HG02981 (cell line): ENCODE results near the gene DNAJC12.
"Not testable (repeated sequence)": the region's sequence is repeated elsewhere in the genome, so short reads cannot be mapped to it uniquely, and the experiment has no call there.

Source experiments
- ATAC-seq: cut with Tn5 transposase; IDR thresholded peaks from one replicate; pipeline ENCODE4 v1.9.1; 2021; ENCODE audit warnings: mild to moderate bottlenecking, moderate library complexity; ENCODE audit not compliant: unreplicated experiment

DNAJC12 gene

DNA sequence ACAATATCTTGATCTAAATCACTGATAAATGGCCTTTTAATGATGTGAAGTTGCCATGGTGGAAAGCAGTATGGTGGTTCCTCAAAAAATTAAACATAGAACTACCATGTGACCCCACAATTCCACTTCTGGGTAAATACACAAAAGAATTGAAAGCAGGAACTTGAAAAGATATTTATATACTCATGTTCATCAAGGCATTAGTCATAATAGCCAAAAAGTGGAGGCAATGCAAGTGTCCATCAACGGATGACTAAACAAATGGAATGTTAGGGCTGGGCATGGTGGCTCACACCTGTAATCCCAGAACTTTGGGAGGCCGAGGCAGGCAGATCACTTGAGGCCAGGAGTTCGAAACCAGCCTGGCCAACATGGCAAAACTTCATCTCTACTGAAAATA lies 2.0 kb upstream of the DNAJC12 start:
- no peak for ATAC-seq

GRCh38 chr10:67839511-67839910 lies 1.5 kb upstream of the DNAJC12 start:
- not testable (repeated sequence) for ATAC-seq

GRCh38 chr10:67836972-67837371 lies 1.0 kb downstream of the DNAJC12 start:
- no peak for ATAC-seq

GRCh38 chr10:67836488-67836887 lies 1.5 kb downstream of the DNAJC12 start:
- no peak for ATAC-seq

GRCh38 chr10:67835541-67836394 lies 2.2 kb downstream of the DNAJC12 start:
- ATAC-seq: not testable (repeated sequence)

GRCh38 chr10:67834375-67834774 lies 3.6 kb downstream of the DNAJC12 start:
- ATAC-seq: no peak

DNA sequence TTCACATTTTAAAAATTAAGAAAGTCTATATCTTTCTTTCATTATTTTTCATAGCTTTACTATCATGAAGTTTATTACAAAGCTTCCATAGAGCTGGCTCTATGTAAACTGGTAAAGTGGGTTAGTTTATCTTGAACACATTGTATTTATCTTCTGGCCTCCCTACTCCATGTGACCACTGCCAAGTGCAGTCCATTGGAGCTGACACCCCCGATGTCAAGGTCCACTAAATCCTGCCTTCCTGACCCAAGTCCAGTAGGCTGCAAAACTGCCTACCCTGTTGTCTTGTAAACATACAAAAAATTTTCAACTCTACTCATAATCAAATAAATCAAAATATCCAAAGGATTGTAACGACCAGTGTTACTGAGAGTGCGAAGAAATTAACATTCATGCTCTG lies 10.2 kb downstream of the DNAJC12 start:
- ATAC-seq: no peak

- ATAC-seq: peak; percentile 60
Observed at GRCh38 chr10:67819768-67820204, 18.2 kb downstream of the DNAJC12 start.

- peak; percentile 74 for ATAC-seq
Observed at GRCh38 chr10:67818323-67818722, 19.7 kb downstream of the DNAJC12 start.

GRCh38 chr10:67816719-67817118 lies 21.3 kb downstream of the DNAJC12 start:
- ATAC-seq: no peak

DNA sequence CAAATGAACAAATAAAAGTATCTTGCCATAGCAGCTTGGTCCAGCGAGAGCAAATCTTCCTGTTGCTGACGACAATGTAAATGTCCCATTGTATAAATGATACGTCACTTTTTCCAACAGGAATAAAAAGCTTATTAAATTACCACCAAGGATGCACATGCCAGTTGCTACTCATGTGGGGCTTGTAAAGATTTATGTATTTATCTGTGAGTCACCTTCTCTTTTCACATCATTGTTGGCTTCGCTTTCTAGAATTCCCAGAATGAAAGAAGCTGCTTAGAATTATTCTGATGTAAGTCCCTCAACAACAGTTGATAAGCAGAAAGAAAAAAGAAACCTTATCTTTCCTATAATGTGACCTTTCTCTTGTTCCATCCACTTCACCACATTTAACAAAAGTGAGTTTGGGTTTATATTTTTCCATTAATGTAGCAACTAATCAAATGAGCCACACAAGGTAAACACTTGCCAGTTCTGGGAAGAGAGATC lies 22.4 kb downstream of the DNAJC12 start:
- ATAC-seq: no peak

DNA sequence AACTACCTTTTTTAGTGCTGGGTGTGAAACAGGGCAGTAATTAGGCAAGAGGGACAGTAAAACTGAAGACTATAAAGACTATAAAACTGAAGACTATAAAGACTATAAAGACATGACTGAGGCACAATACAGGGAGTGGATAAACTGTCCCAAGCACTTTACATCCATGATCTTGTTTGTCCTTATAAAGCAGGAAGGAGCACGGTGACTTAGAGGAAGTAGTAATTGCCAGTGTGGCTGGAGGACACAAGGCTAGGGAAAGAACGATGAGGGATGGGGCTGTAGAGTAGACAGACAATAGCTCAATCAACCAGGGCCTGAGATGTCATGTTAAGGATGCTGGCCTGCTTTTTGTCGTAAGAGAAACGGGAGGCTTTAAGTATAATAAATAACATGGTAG lies 26.0 kb downstream of the DNAJC12 start:
- ATAC-seq: no peak

GRCh38 chr10:67809107-67809506 lies 28.9 kb downstream of the DNAJC12 start:
- ATAC-seq: no peak

DNA sequence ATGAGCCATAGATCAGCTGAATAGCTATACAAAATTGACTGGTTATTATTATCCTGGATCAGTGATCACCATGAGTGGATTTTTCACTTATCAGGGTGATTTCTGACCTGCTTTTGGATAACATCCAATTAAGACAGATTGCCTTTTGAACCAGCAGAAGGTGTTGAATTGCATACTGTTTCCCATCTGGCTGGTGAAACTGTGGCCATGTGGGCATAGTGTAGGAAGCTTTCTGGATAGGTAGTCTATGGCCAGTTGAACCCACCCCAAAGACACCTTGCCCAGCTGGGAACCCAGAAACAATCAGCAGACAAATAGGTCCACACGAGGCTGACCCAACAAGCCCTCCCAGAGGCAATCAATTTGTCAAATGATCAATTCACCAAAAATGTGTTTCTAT lies 29.3 kb downstream of the DNAJC12 start:
- ATAC-seq: no peak

GRCh38 chr10:67807855-67808456 lies 30.0 kb downstream of the DNAJC12 start:
- ATAC-seq: no peak

DNA sequence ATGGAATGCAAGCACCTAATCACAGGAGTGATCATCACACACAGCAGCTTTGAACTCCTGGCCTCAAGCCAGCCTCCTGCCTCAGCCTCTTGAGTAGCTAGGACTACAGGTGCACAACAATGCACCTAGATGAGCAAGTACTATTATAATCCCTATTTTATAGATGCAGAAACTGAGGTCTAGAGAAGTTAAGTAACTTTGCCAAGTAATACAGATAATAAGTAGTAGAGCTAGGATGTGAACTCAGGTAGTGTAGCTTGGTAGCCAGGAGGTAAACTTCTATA lies 33.7 kb downstream of the DNAJC12 start:
- no peak for ATAC-seq

DNA sequence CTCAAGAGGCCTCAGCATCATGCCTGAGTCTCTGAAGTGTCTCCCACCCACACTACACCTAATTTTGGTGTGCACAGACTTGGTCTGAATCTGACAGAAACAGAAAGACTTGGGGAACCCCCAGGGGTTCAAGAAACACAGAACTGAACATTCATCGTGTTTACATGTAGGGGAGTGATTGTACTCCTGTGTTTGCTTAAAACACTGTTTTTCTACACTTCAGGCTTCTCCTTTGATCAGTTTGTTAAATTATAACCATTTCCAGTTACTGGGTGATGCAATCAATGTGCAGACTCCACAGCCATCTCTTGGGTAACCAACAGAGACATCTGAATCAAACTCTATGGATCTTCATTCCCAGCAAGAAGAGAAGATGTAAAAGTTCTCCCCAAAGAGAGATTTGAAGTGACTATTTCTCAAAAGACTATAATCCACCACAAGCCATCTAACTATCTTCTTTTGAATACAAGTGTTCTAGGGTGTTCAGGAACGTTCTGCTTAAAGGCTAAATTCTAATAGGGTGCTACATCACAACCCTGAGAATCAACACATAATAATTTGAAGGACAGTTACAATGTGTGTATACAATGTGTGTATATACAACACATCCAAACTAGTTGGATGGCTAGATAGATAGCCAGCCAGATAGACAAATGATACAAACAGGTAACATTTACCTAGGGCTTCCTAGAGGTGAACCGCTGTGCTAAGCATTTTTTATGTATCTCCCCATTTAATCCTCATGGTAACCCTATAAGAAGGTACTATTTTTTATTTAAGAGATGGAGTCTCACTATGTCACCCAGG lies 34.2 kb downstream of the DNAJC12 start:
- ATAC-seq: no peak

DNA sequence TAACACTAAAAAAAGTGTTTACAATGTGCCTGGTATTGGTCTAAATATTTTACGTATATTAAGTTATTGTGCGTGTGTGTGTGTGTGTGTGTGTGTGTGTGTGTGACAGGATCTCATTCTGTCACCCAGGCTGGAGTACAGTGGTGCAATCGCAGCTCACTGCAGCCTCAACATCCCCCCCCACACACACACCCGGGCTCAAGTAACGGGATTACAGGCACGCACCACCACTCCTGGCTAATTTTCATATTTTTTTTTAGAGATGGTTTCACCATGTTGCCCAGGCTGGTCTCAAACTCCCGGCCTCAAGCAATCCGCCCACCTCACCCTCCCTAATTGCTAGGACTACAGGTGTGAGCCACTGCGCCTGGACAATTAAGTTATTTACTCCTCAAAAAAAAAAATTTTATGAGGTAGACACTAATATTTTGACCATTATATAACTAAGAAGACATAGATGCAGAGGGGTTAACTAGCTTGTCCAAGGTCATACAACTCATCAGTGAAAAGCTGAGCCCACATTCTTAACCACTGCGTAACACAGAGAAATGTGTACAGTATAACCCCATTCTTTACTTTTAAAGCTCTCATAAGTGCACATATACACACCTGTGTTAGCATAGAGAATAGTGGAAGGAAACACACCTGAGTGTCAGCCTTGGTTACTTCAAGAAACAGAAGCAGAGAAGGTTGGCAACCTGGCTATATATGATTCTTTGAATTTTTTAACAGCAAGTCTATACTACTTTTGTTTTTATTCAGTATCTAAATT lies 35.0 kb downstream of the DNAJC12 start:
- ATAC-seq: no peak

- ATAC-seq: no peak
Observed at GRCh38 chr10:67801118-67801517, 36.9 kb downstream of the DNAJC12 start.

DNA sequence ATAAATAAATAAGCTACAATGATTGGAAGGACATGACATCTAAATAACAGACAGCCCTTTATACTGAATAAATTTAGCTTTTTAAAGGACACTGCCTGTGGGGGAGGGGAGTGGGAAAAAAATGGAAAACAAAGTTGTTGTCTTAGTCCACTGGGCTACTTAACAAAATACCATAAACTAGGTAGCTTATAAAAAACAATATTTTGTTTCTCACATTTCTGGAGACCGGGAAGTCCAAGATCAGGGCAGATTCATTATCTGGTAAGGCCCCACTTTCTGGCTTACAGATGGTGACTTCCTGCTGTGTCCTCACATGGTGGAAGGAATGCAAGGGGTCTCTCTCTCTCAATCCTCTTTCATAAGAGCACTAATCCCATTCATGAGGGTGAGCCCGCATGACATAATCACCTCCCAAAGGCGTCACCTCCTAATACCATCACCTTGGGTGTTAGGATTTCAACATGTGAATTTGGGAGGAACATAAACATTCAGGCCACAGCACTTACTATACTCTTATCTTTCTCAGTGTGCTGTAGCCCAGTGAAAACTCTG lies 43.0 kb downstream of the DNAJC12 start:
- ATAC-seq: no peak

GRCh38 chr10:67794256-67794655 lies 43.7 kb downstream of the DNAJC12 start:
- no peak for ATAC-seq
